ENCODE data around the gene NR1H2. TPM values are rescaled to one million over a fixed set of nuclear protein-coding genes. Genes with fewer than 3 reads are reported as not detected.

Gene NR1H2
- total RNA-seq, 4 donors from 2014 or later, result 76.7 to 102 (median 98.9) TPM

DNA sequence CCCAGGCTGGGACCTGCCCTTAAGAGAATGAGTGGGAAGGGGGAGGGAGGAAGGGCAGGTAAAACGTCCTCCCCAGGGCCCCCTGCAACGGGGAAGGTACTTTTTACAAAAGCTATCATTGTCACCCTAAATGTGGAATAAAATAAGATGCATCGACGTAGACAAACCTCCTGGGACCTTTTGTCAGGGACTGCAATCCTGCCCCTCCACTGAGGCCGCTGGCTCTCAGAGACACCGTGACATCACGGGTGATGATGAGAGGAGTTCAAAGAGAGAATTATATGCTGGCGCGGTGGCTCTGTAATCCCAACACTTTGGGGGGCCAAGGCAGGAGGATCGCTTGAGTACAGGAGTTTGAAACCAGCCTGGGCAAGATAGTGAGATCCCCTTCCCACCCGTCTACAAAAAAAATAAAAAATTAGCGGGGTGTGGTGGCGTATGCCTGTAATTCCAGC lies 54.7 kb downstream of the NR1H2 start:
- peak in 2 of 3 donors; percentile 63 to 69 for DNase-seq
- Histone ChIP-seq H3K27ac (peak overlapping the region in 3 of 4 donors; percentile 41 to 81 (median 67)), H3K9me3 (no peaks in the 10 kb centered on the region), H3K4me1 (peaks cover 0 to 25% (median 17%) of the 10 kb centered on the region in 4 donors), H3K27me3 (peaks cover 0 to 11% of the 10 kb centered on the region in 2 donors), H3K36me3 (no peaks in the 10 kb centered on the region), H3K4me3 (peak overlapping the region; percentile 57 to 76 (median 70))
- TF ChIP-seq, protein P1, sequence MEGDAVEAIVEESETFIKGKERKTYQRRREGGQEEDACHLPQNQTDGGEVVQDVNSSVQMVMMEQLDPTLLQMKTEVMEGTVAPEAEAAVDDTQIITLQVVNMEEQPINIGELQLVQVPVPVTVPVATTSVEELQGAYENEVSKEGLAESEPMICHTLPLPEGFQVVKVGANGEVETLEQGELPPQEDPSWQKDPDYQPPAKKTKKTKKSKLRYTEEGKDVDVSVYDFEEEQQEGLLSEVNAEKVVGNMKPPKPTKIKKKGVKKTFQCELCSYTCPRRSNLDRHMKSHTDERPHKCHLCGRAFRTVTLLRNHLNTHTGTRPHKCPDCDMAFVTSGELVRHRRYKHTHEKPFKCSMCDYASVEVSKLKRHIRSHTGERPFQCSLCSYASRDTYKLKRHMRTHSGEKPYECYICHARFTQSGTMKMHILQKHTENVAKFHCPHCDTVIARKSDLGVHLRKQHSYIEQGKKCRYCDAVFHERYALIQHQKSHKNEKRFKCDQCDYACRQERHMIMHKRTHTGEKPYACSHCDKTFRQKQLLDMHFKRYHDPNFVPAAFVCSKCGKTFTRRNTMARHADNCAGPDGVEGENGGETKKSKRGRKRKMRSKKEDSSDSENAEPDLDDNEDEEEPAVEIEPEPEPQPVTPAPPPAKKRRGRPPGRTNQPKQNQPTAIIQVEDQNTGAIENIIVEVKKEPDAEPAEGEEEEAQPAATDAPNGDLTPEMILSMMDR (IDR thresholded peaks at IDR 0.05), result no peak
- TF ChIP-seq POLR2A (IDR thresholded peaks at IDR 0.05), result no peak

GRCh38 chr19:50431343-50432220 lies 55.3 kb downstream of the NR1H2 start:
- peak overlapping the region; percentile 57 to 76 (median 70) for H3K4me3 ChIP-seq

GRCh38 chr19:50432221-50433028 lies 56.2 kb downstream of the NR1H2 start, which contains the start of gene MYBPC2:
MYBPC2 (plus strand) TSS chr19:50432892; CDS start chr19:50432954, 62 bp downstream.
- peak within 1 kb of the TSS; percentile 57 to 76 (median 70) for H3K4me3 ChIP-seq
- peaks cover 0 to 11% of the 10 kb centered on the region in 2 donors for H3K27me3 ChIP-seq
- TF ChIP-seq, protein P1 (IDR thresholded peaks at IDR 0.05), result no peak
- no peak for TF ChIP-seq POLR2A (IDR thresholded peaks at IDR 0.05)
- no peaks in the 10 kb centered on the region for H3K36me3 ChIP-seq
- no peaks in the 10 kb centered on the region for H3K9me3 ChIP-seq
- peaks cover 0 to 25% (median 17%) of the 10 kb centered on the region in 4 donors for H3K4me1 ChIP-seq
- peak in 1 of 3 donors; percentile 40 for DNase-seq
- peak within 1 kb of the TSS; percentile 41 to 81 (median 69) for H3K27ac ChIP-seq

More at GRCh38 chr19:50431343-50432220, 55.3 kb downstream of the NR1H2 start:
- H3K9me3 ChIP-seq, result no peaks in the 10 kb centered on the region
- peak; percentile 84 to 93 (median 92) for DNase-seq
- H3K27me3 ChIP-seq, result peaks cover 0 to 11% of the 10 kb centered on the region in 2 donors
- no peaks in the 10 kb centered on the region for H3K36me3 ChIP-seq
- peak overlapping the region; percentile 41 to 81 (median 69) for H3K27ac ChIP-seq
- peak in 1 of 2 donors; percentile 25 for TF ChIP-seq POLR2A (IDR thresholded peaks at IDR 0.05)
- TF ChIP-seq, protein P1 (IDR thresholded peaks at IDR 0.05), result no peak
- H3K4me1 ChIP-seq, result peaks cover 0 to 25% (median 17%) of the 10 kb centered on the region in 4 donors

Other genes with a start within 250 kb of the NR1H2 start
- gene IZUMO2, start 213.2 kb upstream of the NR1H2 start, total RNA-seq, result not detected
- gene MYH14, start 172.8 kb upstream of the NR1H2 start, total RNA-seq, result 100 to 1,000 TPM; 139 to 475 (median 333) TPM
- gene KCNC3, start 47.1 kb upstream of the NR1H2 start, total RNA-seq, result 1 to 10 TPM in 2 of 4 donors, under 1 TPM in 2; 0.18 to 3.3 (median 1.1) TPM
- 10 to 100 TPM in 1 of 4 donors, 1 to 10 TPM in 3; 4.9 to 12.4 (median 8.2) TPM for gene NAPSA, start 10.8 kb upstream of the NR1H2 start, total RNA-seq
- 10 to 100 TPM; 14.9 to 90.0 (median 27.3) TPM for gene POLD1, start 7.9 kb downstream of the NR1H2 start, total RNA-seq
- 10 to 100 TPM; 20.3 to 62.7 (median 24.4) TPM for gene SPIB, start 42.5 kb downstream of the NR1H2 start, total RNA-seq
- not detected for gene MYBPC2, start 56.4 kb downstream of the NR1H2 start, total RNA-seq
- 100 to 1,000 TPM in 3 of 4 donors, 10 to 100 TPM in 1; 63.5 to 134 (median 117) TPM for gene EMC10, start 100.0 kb downstream of the NR1H2 start, total RNA-seq
- gene GARIN5A, start 100.4 kb downstream of the NR1H2 start, total RNA-seq, result 1 to 10 TPM in 2 of 4 donors, not detected in 2; 2.0 to 2.5 TPM
- gene JOSD2, start 134.7 kb downstream of the NR1H2 start, total RNA-seq, result 10 to 100 TPM; 10.7 to 41.3 (median 26.6) TPM
- gene ASPDH, start 137.5 kb downstream of the NR1H2 start, total RNA-seq, result 10 to 100 TPM in 1 of 4 donors, 1 to 10 TPM in 2, not detected in 1; 1.6 to 31.9 (median 4.5) TPM
- 1 to 10 TPM in 2 of 4 donors, under 1 TPM in 2; 0.35 to 2.0 (median 1.4) TPM for gene LRRC4B, start 192.0 kb downstream of the NR1H2 start, total RNA-seq